ENCODE results near the gene LY6G6C. TPM values are rescaled to one million over a fixed set of nuclear protein-coding genes. Genes with fewer than 3 reads are reported as not detected.

LY6G6C gene
- total and polyA plus RNA-seq, 8 donors: 0.17 to 0.75 (median 0.43) TPM; not detected in 2

DNA sequence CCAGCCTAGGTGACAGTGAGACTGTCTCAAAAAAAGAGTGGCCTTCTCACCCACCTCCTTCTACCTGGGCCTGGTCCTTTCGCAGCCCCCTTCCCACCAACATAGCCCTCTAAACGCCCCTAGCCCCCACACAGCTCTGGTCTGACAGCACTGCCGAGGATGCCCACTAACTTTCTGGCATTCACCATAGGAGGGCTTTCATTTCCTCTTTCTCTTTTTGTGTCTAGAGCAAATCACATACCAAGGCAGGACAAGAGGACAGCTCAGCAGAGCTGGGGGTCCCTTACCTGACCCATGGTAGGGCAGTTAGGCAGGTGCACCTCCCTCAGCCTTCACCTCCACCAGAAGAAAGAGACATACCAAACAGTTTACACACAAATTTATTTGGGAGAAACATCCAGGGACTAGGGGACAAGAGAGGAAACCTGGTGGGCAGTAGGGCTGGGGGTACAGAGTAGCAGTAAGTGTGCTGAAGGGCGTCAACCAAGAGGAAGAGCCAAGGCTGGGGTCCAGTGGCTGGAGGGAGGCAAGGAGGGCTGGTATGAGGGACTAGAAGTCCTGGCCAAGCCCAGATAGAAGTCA, 45.1 kb downstream of the LY6G6C start:
- intact Hi-C loops (cut with DNase I): loop anchor here in 1 of 2 donors (10.0 kb wide), 2 partner anchors 188 to 278 kb away; partner anchors contain the start of genes NELFE, NEU1 and SKIC2
- Histone ChIP-seq H3K9me3 (no peaks in the 10 kb centered on the region), H3K27me3 (no peaks in the 10 kb centered on the region), H3K4me1 (peaks cover 5 to 13% of the 10 kb centered on the region in 2 donors), H3K27ac (no peak overlapping the region), H3K36me3 (peaks cover 0 to 27% of the 10 kb centered on the region in 2 donors), H3K4me3 (no peak overlapping the region)
- DNase-seq: no peak
- ATAC-seq: no peak
- no peak for TF ChIP-seq CTCF (IDR thresholded peaks at IDR 0.05)

DNA sequence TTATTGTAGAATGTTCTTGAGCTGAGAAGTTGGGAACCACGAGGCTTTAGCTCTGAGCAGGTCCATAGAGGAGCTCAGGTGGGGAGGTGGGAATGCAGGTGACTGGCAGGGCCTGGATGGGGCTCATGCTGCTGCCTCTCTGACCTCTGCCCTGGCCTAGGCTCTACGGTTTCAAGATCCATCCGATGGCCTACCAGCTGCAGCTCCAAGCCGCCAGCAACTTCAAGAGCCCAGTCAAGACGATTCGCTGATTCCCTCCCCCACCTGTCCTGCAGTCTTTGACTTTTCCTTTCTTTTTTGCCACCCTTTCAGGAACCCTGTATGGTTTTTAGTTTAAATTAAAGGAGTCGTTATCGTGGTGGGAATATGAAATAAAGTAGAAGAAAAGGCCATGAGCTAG, 51.9 kb downstream of the LY6G6C start, which contains the start of gene LY6G5B:
Gene LY6G5B (plus strand): TSS at position 301 of the 400 bp plus-strand sequence. CDS start 975 bp downstream, outside the sequence.
- no peak for ATAC-seq
- Histone ChIP-seq H3K4me1 (peaks cover 6 to 24% of the 10 kb centered on the region in 2 donors), H3K36me3 (peaks cover 0 to 73% of the 10 kb centered on the region in 2 donors), H3K4me3 (no peak within 1 kb of the TSS), H3K27ac (no peak within 1 kb of the TSS), H3K9me3 (no peaks in the 10 kb centered on the region), H3K27me3 (no peaks in the 10 kb centered on the region)
- TF ChIP-seq CTCF (IDR thresholded peaks at IDR 0.05): no peak
- intact Hi-C loops (cut with DNase I): loop anchor here in 1 of 2 donors (10.0 kb wide), 2 partner anchors 195 to 285 kb away; partner anchors contain the start of genes NELFE, NEU1 and SKIC2
- DNase-seq: no peak

Small RNA genes lying within 50 kb of the gene (microRNA-seq; reads per million reads assigned to microRNA genes)
- gene MIR4646: 0.68 to 1.7 reads per million in 2 donors

Other genes with a start within 250 kb of the LY6G6C start
Only the 30 nearest of the 41 such genes appear.
- gene LTA, start 149.5 kb downstream of the LY6G6C start, total RNA-seq: under 1 TPM; 0.17 to 0.65 TPM
- gene LTA, start 149.5 kb downstream of the LY6G6C start, polyA plus RNA-seq (ENCODE audit: insufficient read length in 6 of 6): under 1 TPM; 0.33 to 0.48 (median 0.39) TPM
- 10 to 100 TPM in 1 of 2 donors, under 1 TPM in 1; 0.29 to 10.4 TPM for gene TNF, start 146.2 kb downstream of the LY6G6C start, total RNA-seq
- gene TNF, start 146.2 kb downstream of the LY6G6C start, polyA plus RNA-seq (ENCODE audit: insufficient read length in 6 of 6): under 1 TPM in 5 of 6 donors, not detected in 1; 0.19 to 0.63 (median 0.26) TPM
- 10 to 100 TPM; 10.3 to 13.7 TPM for gene LTB, start 139.3 kb downstream of the LY6G6C start, total RNA-seq
- gene LTB, start 139.3 kb downstream of the LY6G6C start, polyA plus RNA-seq (ENCODE audit: insufficient read length in 6 of 6): 1 to 10 TPM; 1.5 to 3.8 (median 2.8) TPM
- gene LST1, start 135.5 kb downstream of the LY6G6C start, total RNA-seq: 10 to 100 TPM; 32.7 to 95.1 TPM
- gene LST1, start 135.5 kb downstream of the LY6G6C start, polyA plus RNA-seq (ENCODE audit: insufficient read length in 6 of 6): 1 to 10 TPM; 4.4 to 8.3 (median 7.2) TPM
- 1 to 10 TPM in 1 of 2 donors, under 1 TPM in 1; 0.67 to 1.5 TPM for gene NCR3, start 128.7 kb downstream of the LY6G6C start, total RNA-seq
- under 1 TPM in 4 of 6 donors, not detected in 2; 0.26 to 0.89 (median 0.45) TPM for gene NCR3, start 128.7 kb downstream of the LY6G6C start, polyA plus RNA-seq (ENCODE audit: insufficient read length in 6 of 6)
- 10 to 100 TPM; 38.5 to 96.4 TPM for gene AIF1, start 106.5 kb downstream of the LY6G6C start, total RNA-seq
- gene AIF1, start 106.5 kb downstream of the LY6G6C start, polyA plus RNA-seq (ENCODE audit: insufficient read length in 6 of 6): 10 to 100 TPM; 17.9 to 25.4 (median 20.5) TPM
- 100 to 1,000 TPM; 130 to 151 TPM for gene PRRC2A, start 101.0 kb downstream of the LY6G6C start, total RNA-seq
- gene PRRC2A, start 101.0 kb downstream of the LY6G6C start, polyA plus RNA-seq (ENCODE audit: insufficient read length in 6 of 6): 100 to 1,000 TPM; 150 to 201 (median 176) TPM
- 100 to 1,000 TPM; 243 to 278 TPM for gene BAG6, start 69.1 kb downstream of the LY6G6C start, total RNA-seq
- gene BAG6, start 69.1 kb downstream of the LY6G6C start, polyA plus RNA-seq (ENCODE audit: insufficient read length in 6 of 6): 100 to 1,000 TPM; 211 to 252 (median 226) TPM
- gene APOM, start 65.9 kb downstream of the LY6G6C start, total RNA-seq: 1 to 10 TPM; 1.0 to 1.5 TPM
- gene APOM, start 65.9 kb downstream of the LY6G6C start, polyA plus RNA-seq (ENCODE audit: insufficient read length in 6 of 6): 1 to 10 TPM; 4.6 to 8.0 (median 6.4) TPM
- 10 to 100 TPM; 21.9 to 23.8 TPM for gene C6orf47, start 61.0 kb downstream of the LY6G6C start, total RNA-seq
- 10 to 100 TPM; 15.3 to 19.8 (median 17.4) TPM for gene C6orf47, start 61.0 kb downstream of the LY6G6C start, polyA plus RNA-seq (ENCODE audit: insufficient read length in 6 of 6)
- gene GPANK1, start 56.7 kb downstream of the LY6G6C start, total RNA-seq: 10 to 100 TPM; 10.3 to 13.2 TPM
- 10 to 100 TPM; 18.0 to 22.8 (median 22.2) TPM for gene GPANK1, start 56.7 kb downstream of the LY6G6C start, polyA plus RNA-seq (ENCODE audit: insufficient read length in 6 of 6)
- gene CSNK2B, start 55.7 kb downstream of the LY6G6C start, total RNA-seq: 100 to 1,000 TPM in 1 of 2 donors, 10 to 100 TPM in 1; 96.6 to 128 TPM
- 100 to 1,000 TPM; 189 to 210 (median 196) TPM for gene CSNK2B, start 55.7 kb downstream of the LY6G6C start, polyA plus RNA-seq (ENCODE audit: insufficient read length in 6 of 6)
- 10 to 100 TPM in 1 of 2 donors, 1 to 10 TPM in 1; 6.9 to 13.6 TPM for gene LY6G5B, start 51.8 kb downstream of the LY6G6C start, total RNA-seq
- 10 to 100 TPM; 25.2 to 41.0 (median 35.8) TPM for gene LY6G5B, start 51.8 kb downstream of the LY6G6C start, polyA plus RNA-seq (ENCODE audit: insufficient read length in 6 of 6)
- gene LY6G5C, start 40.7 kb downstream of the LY6G6C start, total RNA-seq: 1 to 10 TPM; 3.1 to 5.9 TPM
- 1 to 10 TPM; 2.9 to 6.3 (median 3.7) TPM for gene LY6G5C, start 40.7 kb downstream of the LY6G6C start, polyA plus RNA-seq (ENCODE audit: insufficient read length in 6 of 6)
- 10 to 100 TPM; 53.6 to 58.6 TPM for gene ABHD16A, start 18.4 kb downstream of the LY6G6C start, total RNA-seq
- gene ABHD16A, start 18.4 kb downstream of the LY6G6C start, polyA plus RNA-seq (ENCODE audit: insufficient read length in 6 of 6): 10 to 100 TPM; 55.7 to 63.9 (median 58.6) TPM
- 1 to 10 TPM in 1 of 2 donors, not detected in 1; 1.4 TPM for gene LY6G6F, start 14.9 kb downstream of the LY6G6C start, total RNA-seq
- gene LY6G6F, start 14.9 kb downstream of the LY6G6C start, polyA plus RNA-seq (ENCODE audit: insufficient read length in 6 of 6): 1 to 10 TPM in 4 of 6 donors, under 1 TPM in 2; 0.53 to 1.8 (median 1.2) TPM
- not detected for gene LY6G6D, start 6.4 kb downstream of the LY6G6C start, total RNA-seq
- under 1 TPM in 1 of 6 donors, not detected in 5; 0.57 TPM for gene LY6G6D, start 6.4 kb downstream of the LY6G6C start, polyA plus RNA-seq (ENCODE audit: insufficient read length in 6 of 6)
- gene MPIG6B, start 1.6 kb upstream of the LY6G6C start, total RNA-seq: 1 to 10 TPM; 1.2 to 1.9 TPM
- gene MPIG6B, start 1.6 kb upstream of the LY6G6C start, polyA plus RNA-seq (ENCODE audit: insufficient read length in 6 of 6): 1 to 10 TPM; 2.8 to 3.5 (median 3.0) TPM
- 10 to 100 TPM; 70.2 to 77.3 TPM for gene DDAH2, start 7.6 kb upstream of the LY6G6C start, total RNA-seq
- gene DDAH2, start 7.6 kb upstream of the LY6G6C start, polyA plus RNA-seq (ENCODE audit: insufficient read length in 6 of 6): 100 to 1,000 TPM; 139 to 199 (median 175) TPM
- 100 to 1,000 TPM; 283 to 465 TPM for gene CLIC1, start 14.8 kb upstream of the LY6G6C start, total RNA-seq
- gene CLIC1, start 14.8 kb upstream of the LY6G6C start, polyA plus RNA-seq (ENCODE audit: insufficient read length in 6 of 6): 100 to 1,000 TPM; 226 to 279 (median 261) TPM
- gene MSH5, start 18.3 kb upstream of the LY6G6C start, total RNA-seq: 10 to 100 TPM in 1 of 2 donors, 1 to 10 TPM in 1; 9.7 to 20.0 TPM
- 10 to 100 TPM; 34.4 to 49.8 (median 39.1) TPM for gene MSH5, start 18.3 kb upstream of the LY6G6C start, polyA plus RNA-seq (ENCODE audit: insufficient read length in 6 of 6)
- 1 to 10 TPM; 1.3 to 3.9 TPM for gene SAPCD1, start 40.9 kb upstream of the LY6G6C start, total RNA-seq
- 10 to 100 TPM in 2 of 6 donors, 1 to 10 TPM in 4; 6.5 to 11.1 (median 8.2) TPM for gene SAPCD1, start 40.9 kb upstream of the LY6G6C start, polyA plus RNA-seq (ENCODE audit: insufficient read length in 6 of 6)
- 1 to 10 TPM; 4.6 to 5.0 TPM for gene VWA7, start 55.6 kb upstream of the LY6G6C start, total RNA-seq
- 1 to 10 TPM; 1.4 to 3.8 (median 2.2) TPM for gene VWA7, start 55.6 kb upstream of the LY6G6C start, polyA plus RNA-seq (ENCODE audit: insufficient read length in 6 of 6)
- gene VARS1, start 74.0 kb upstream of the LY6G6C start, total RNA-seq: 100 to 1,000 TPM in 1 of 2 donors, 10 to 100 TPM in 1; 43.6 to 103 TPM
- 10 to 100 TPM; 38.4 to 61.7 (median 46.6) TPM for gene VARS1, start 74.0 kb upstream of the LY6G6C start, polyA plus RNA-seq (ENCODE audit: insufficient read length in 6 of 6)
- 10 to 100 TPM; 38.7 to 51.5 TPM for gene LSM2, start 85.2 kb upstream of the LY6G6C start, total RNA-seq
- gene LSM2, start 85.2 kb upstream of the LY6G6C start, polyA plus RNA-seq (ENCODE audit: insufficient read length in 6 of 6): 10 to 100 TPM; 79.4 to 88.5 (median 83.6) TPM
- gene HSPA1L, start 93.5 kb upstream of the LY6G6C start, total RNA-seq: 1 to 10 TPM in 1 of 2 donors, under 1 TPM in 1; 0.99 to 1.2 TPM
- 1 to 10 TPM; 2.8 to 4.4 (median 3.4) TPM for gene HSPA1L, start 93.5 kb upstream of the LY6G6C start, polyA plus RNA-seq (ENCODE audit: insufficient read length in 6 of 6)
- 100 to 1,000 TPM; 155 to 205 TPM for gene HSPA1A, start 93.8 kb upstream of the LY6G6C start, total RNA-seq
- 100 to 1,000 TPM in 2 of 6 donors, 10 to 100 TPM in 4; 64.3 to 124 (median 78.3) TPM for gene HSPA1A, start 93.8 kb upstream of the LY6G6C start, polyA plus RNA-seq (ENCODE audit: insufficient read length in 6 of 6)
- gene HSPA1B, start 106.0 kb upstream of the LY6G6C start, total RNA-seq: 100 to 1,000 TPM; 104 to 180 TPM
- 100 to 1,000 TPM in 2 of 6 donors, 10 to 100 TPM in 4; 66.6 to 125 (median 89.1) TPM for gene HSPA1B, start 106.0 kb upstream of the LY6G6C start, polyA plus RNA-seq (ENCODE audit: insufficient read length in 6 of 6)
- gene NEU1, start 141.1 kb upstream of the LY6G6C start, total RNA-seq: 100 to 1,000 TPM in 1 of 2 donors, 10 to 100 TPM in 1; 90.4 to 106 TPM
- 10 to 100 TPM; 25.7 to 29.8 (median 29.3) TPM for gene NEU1, start 141.1 kb upstream of the LY6G6C start, polyA plus RNA-seq (ENCODE audit: insufficient read length in 6 of 6)
- gene SLC44A4, start 157.3 kb upstream of the LY6G6C start, total RNA-seq: 10 to 100 TPM; 37.5 to 78.8 TPM
- 10 to 100 TPM in 5 of 6 donors, 1 to 10 TPM in 1; 9.6 to 22.9 (median 18.7) TPM for gene SLC44A4, start 157.3 kb upstream of the LY6G6C start, polyA plus RNA-seq (ENCODE audit: insufficient read length in 6 of 6)